SK-N-SH (cell line): Measurements from ENCODE around the gene TTC9. TPM values are rescaled to one million over a fixed set of nuclear protein-coding genes. Genes with fewer than 3 reads are reported as not detected.

Source experiments
- CTCF ChIA-PET: fragments of 300-600, 350-600 bp; formaldehyde crosslinking; extraction: SDS; loops from one replicate; lab custom pipeline; 2021; lab: Yijun Ruan, JAX
- POLR2A ChIA-PET: fragments of 350-600 bp; sonication (Branson Sonifier 250); formaldehyde crosslinking; extraction: SDS; loops from one replicate; lab custom pipeline; 2020; ENCODE audit warnings: antibody characterized with exemption, inconsistent platforms; lab: Yijun Ruan, JAX
- DNase-seq: peaks from one replicate; pipeline ENCODE4 v3.0.0; 2012
- H2AFZ ChIP-seq: fragments of 200-600 bp; sonication (generic); 2 replicates; pipeline ENCODE4 v1.8.1; 2016; ENCODE audit warnings: antibody characterized with exemption, mild to moderate bottlenecking, low read depth
- H3F3A ChIP-seq: fragments of 200-600 bp; sonication (generic); replicated peaks from 2 replicates; pipeline ENCODE3; 2016; ENCODE audit warnings: antibody characterized with exemption, mild to moderate bottlenecking; ENCODE audit not compliant: insufficient read depth
- H3K27ac ChIP-seq, 2 experiments: fragments of 200-500 bp in 1 of 2; fragments of 200-600 bp in 1 of 2; sonication (Bioruptor generic) in 1 of 2; sonication (generic), shearing (Covaris generic) in 1 of 2; 2 replicates each; pipeline versions ENCODE4 v1.5.1 to v1.6.1; 2014 to 2016; ENCODE audit warnings: low read depth in 2 of 2, inconsistent platforms in 1 of 2, low read length in 1 of 2, mild to moderate bottlenecking in 1 of 2, mixed read lengths in 1 of 2
- H3K27me3 ChIP-seq: fragments of 200-600 bp; sonication (generic), shearing (Covaris generic); 2 replicates; pipeline ENCODE4 v1.6.1; 2016; ENCODE audit warnings: mixed run types; ENCODE audit not compliant: insufficient read depth
- H3K36me3 ChIP-seq, 2 experiments: fragments of 200-500 bp in 1 of 2; fragments of 200-600 bp in 1 of 2; sonication (Bioruptor generic) in 1 of 2; sonication (generic) in 1 of 2; replicated peaks in 1 of 2; 2 replicates each; pipeline versions ENCODE3 to v1.5.1; 2014 to 2016; ENCODE audit warnings: low read length in 1 of 2, mild to moderate bottlenecking in 1 of 2; ENCODE audit not compliant: insufficient read depth in 2 of 2, control insufficient read depth in 1 of 2
- H3K4me1 ChIP-seq, 2 experiments: fragments of 200-500 bp in 1 of 2; fragments of 200-600 bp in 1 of 2; sonication (Bioruptor generic) in 1 of 2; sonication (generic), shearing (Covaris generic) in 1 of 2; 2 replicates each; pipeline versions ENCODE4 v1.5.1 to v1.6.1; 2014 to 2016; ENCODE audit warnings: low read depth in 1 of 2, low read length in 1 of 2, mixed run types in 1 of 2; ENCODE audit not compliant: insufficient read depth in 2 of 2, control insufficient read depth in 1 of 2
- H3K4me2 ChIP-seq: fragments of 200-600 bp; sonication (generic), shearing (Covaris generic); 2 replicates; pipeline ENCODE4 v1.6.1; 2017; ENCODE audit warnings: mixed run types
- H3K4me3 ChIP-seq, 2 experiments: fragments of 200-500 bp in 1 of 2; fragments of 200-600 bp in 1 of 2; sonication (Bioruptor generic) in 1 of 2; sonication (generic), shearing (Covaris generic) in 1 of 2; 2 replicates each; pipeline versions ENCODE4 v1.5.1 to v1.8.1; 2014 to 2016; ENCODE audit warnings: low read depth in 2 of 2, inconsistent platforms in 1 of 2, low read length in 1 of 2, mild to moderate bottlenecking in 1 of 2, mixed read lengths in 1 of 2, moderate library complexity in 1 of 2
- H3K79me2 ChIP-seq: fragments of 200-600 bp; sonication (generic); 2 replicates; pipeline ENCODE4 v1.8.1; 2017; ENCODE audit warnings: mild to moderate bottlenecking; ENCODE audit not compliant: insufficient read depth
- H3K9ac ChIP-seq: fragments of 200-600 bp; sonication (generic); 2 replicates; pipeline ENCODE4 v1.6.1; 2017; ENCODE audit warnings: mixed run types
- H3K9me2 ChIP-seq: fragments of 200-600 bp; sonication (generic); 2 replicates; pipeline ENCODE4 v1.6.1; 2017; ENCODE audit warnings: mixed run types
- H3K9me3 ChIP-seq: fragments of 200-600 bp; sonication (generic); 2 replicates; pipeline ENCODE4 v1.6.1; 2017; ENCODE audit warnings: mixed run types, mild to moderate bottlenecking, moderate library complexity
- H4K20me1 ChIP-seq: fragments of 200-600 bp; sonication (generic); 2 replicates; pipeline ENCODE4 v1.6.1; 2017; ENCODE audit warnings: mild to moderate bottlenecking, mixed run types; ENCODE audit not compliant: insufficient read depth
- EZH2phosphoT487 ChIP-seq: fragments of 200-600 bp; sonication (generic); IDR thresholded peaks from 2 replicates; pipeline ENCODE4 v1.6.1; 2017; ENCODE audit warnings: low read depth, mixed run types, mild to moderate bottlenecking, antibody characterized with exemption, moderate library complexity, borderline replicate concordance
- FOXJ3 ChIP-seq: sonication (generic); formaldehyde crosslinking; IDR thresholded peaks from 2 replicates; pipeline ENCODE4 v1.5.1; 2020; ENCODE audit warnings: mild to moderate bottlenecking, missing genetic modification reagents
- FOXM1 ChIP-seq: IDR thresholded peaks from 2 replicates; pipeline ENCODE4 v1.4.0; 2012; ENCODE audit warnings: low read depth, mild to moderate bottlenecking
- GABPA ChIP-seq: IDR thresholded peaks from 2 replicates; pipeline ENCODE4 v1.4.0; 2012; ENCODE audit warnings: low read depth, mild to moderate bottlenecking
- IRF3 ChIP-seq: fragments of 150-350 bp; IDR thresholded peaks from 2 replicates; pipeline ENCODE4 v1.6.1; 2016; ENCODE audit warnings: mild to moderate bottlenecking, low read depth, low read length
- JUND ChIP-seq: IDR thresholded peaks from 2 replicates; pipeline ENCODE4 v1.4.0; 2012
- MXI1 ChIP-seq: IDR thresholded peaks from 2 replicates; pipeline ENCODE4 v1.6.1; 2012; ENCODE audit warnings: mild to moderate bottlenecking, low read depth, low read length, improper control_type of control experiment
- NRF1 ChIP-seq: IDR thresholded peaks from 2 replicates; pipeline ENCODE4 v1.6.1; 2012; ENCODE audit warnings: low read depth, mild to moderate bottlenecking, low read length
- PBX3 ChIP-seq: IDR thresholded peaks from 2 replicates; pipeline ENCODE4; 2012
- RAD21 ChIP-seq: IDR thresholded peaks from 2 replicates; pipeline ENCODE4 v1.6.1; 2012; ENCODE audit warnings: mild to moderate bottlenecking, low read length
- RCOR1 ChIP-seq: fragments of 150-350 bp; IDR thresholded peaks from 2 replicates; pipeline ENCODE4 v1.6.1; 2017; ENCODE audit warnings: antibody characterized with exemption, low read length
- RXRA ChIP-seq: IDR thresholded peaks from 2 replicates; pipeline ENCODE4 v1.4.0; 2012; ENCODE audit warnings: low read depth, mild to moderate bottlenecking, borderline replicate concordance
- SIN3A ChIP-seq: IDR thresholded peaks from 2 replicates; pipeline ENCODE4 v1.6.1; 2012; ENCODE audit warnings: low read depth, mild to moderate bottlenecking, low read length, moderate library complexity, borderline replicate concordance
- SMC3 ChIP-seq: IDR thresholded peaks from 2 replicates; pipeline ENCODE4 v1.6.1; 2012; ENCODE audit warnings: low read depth, low read length, improper control_type of control experiment
- TAF1 ChIP-seq: IDR thresholded peaks from 2 replicates; pipeline ENCODE4 v1.6.1; 2012; ENCODE audit warnings: low read depth, mild to moderate bottlenecking, low read length, moderate library complexity, borderline replicate concordance
- TCF12 ChIP-seq: IDR thresholded peaks from 2 replicates; pipeline ENCODE4 v1.4.0; 2012
- WGBS: methylation state at CpG from one replicate; pipeline ENCODE4 v1.1.6; 2017; ENCODE audit warnings: low lambda C conversion rate; 5-methylcytosine and 5-hydroxymethylcytosine counted together
- polyA plus RNA-seq, 3 experiments: library from polyadenylated mRNA; depleted of rRNA; stranded (reverse); fragments of >200 nt; gene quantifications; 2 replicates each; pipeline ENCODE4 v1.2.3, GENCODE V29; 2012
- TF ChIP-seq, protein P1 (sequence below): IDR thresholded peaks from 2 replicates; pipeline ENCODE4 v1.4.0; 2012; ENCODE audit warnings: low read depth
- TF ChIP-seq, protein P2 (sequence below): IDR thresholded peaks from 2 replicates; pipeline ENCODE4 v1.4.0; 2012; ENCODE audit warnings: low read depth, borderline replicate concordance

The TTC9 gene
- polyA plus RNA-seq, 1 of the 3 experiments (the other 2 are of a cell fraction), result 0.33 TPM

GRCh38 chr14:70640938-70641547 is 673 bp upstream of the TTC9 start:
- Histone ChIP-seq H3K27ac (no peak overlapping the region), H4K20me1 (no peaks in the 10 kb centered on the region), H3K4me3 (peak overlapping the region; percentile 64 to 71), H3K27me3 (peaks cover 28% of the 10 kb centered on the region; the same call in 1 of the 2 replicates), H3K9ac (no peak overlapping the region), H3K79me2 (no peaks in the 10 kb centered on the region), H3F3A (no peaks in the 10 kb centered on the region), H3K9me3 (no peaks in the 10 kb centered on the region), H3K36me3 (no peaks in the 10 kb centered on the region), H2AFZ (peak overlapping the region; percentile 83; the same call in 1 of the 2 replicates), H3K4me1 (peaks cover 0 to 15% of the 10 kb centered on the region in 2 experiments; a peak in 1 of 4 replicates), H3K9me2 (no peaks in the 10 kb centered on the region), H3K4me2 (peak overlapping the region; percentile 81)
- ChIA-PET CTCF (interaction anchor here (2.7 kb wide), 1 partner anchor 20 kb away, joined by 7 read pairs; no protein-coding TSS in a partner anchor), POLR2A (interaction anchor here (0.7 to 0.9 kb wide), 2 partner anchors 17 to 40 kb away, joined by 3 to 4 read pairs; partner anchors contain the start of gene MED6)
- WGBS, result 1% methylated on average over 27 of the region's 28 CpGs
- TF ChIP-seq, protein P1, sequence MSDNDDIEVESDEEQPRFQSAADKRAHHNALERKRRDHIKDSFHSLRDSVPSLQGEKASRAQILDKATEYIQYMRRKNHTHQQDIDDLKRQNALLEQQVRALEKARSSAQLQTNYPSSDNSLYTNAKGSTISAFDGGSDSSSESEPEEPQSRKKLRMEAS, result no peak
- TF ChIP-seq RXRA (no peak), FOXM1 (no peak), GABPA (no peak), JUND (no peak), SIN3A (no peak), EZH2phosphoT487 (no peak), TCF12 (peak; percentile 53), RAD21 (no peak), SMC3 (no peak), RCOR1 (no peak), FOXJ3 (no peak), MXI1 (peak; percentile 51; the same call in 1 of the 2 replicates), PBX3 (no peak), IRF3 (no peak), NRF1 (peak; percentile 63), TAF1 (no peak)
- TF ChIP-seq, protein P2, sequence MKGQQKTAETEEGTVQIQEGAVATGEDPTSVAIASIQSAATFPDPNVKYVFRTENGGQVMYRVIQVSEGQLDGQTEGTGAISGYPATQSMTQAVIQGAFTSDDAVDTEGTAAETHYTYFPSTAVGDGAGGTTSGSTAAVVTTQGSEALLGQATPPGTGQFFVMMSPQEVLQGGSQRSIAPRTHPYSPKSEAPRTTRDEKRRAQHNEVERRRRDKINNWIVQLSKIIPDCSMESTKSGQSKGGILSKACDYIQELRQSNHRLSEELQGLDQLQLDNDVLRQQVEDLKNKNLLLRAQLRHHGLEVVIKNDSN, result no peak
- peak; percentile 68 for DNase-seq
